Fibroblast of mammary gland (primary cell): ENCODE results near the gene EBF3.

Experiments used
- DNase-seq: peaks from one replicate; pipeline ENCODE4 v3.0.0-alpha.2; 2010; ENCODE audit warnings: low read depth
- H3K4me3 ChIP-seq: 2 replicates; pipeline ENCODE4 v1.5.1; 2011; ENCODE audit warnings: low read depth, mild to moderate bottlenecking, low read length, moderate library complexity; ENCODE audit not compliant: control insufficient read depth
- CTCF ChIP-seq: conservative IDR thresholded peaks from 2 replicates; pipeline ENCODE4 v1.5.1; 2011; ENCODE audit warnings: low read depth, low read length, inconsistent platforms; ENCODE audit not compliant: control insufficient read depth, insufficient read depth

The EBF3 gene

GRCh38 chr10:129936266-129936922, 27.7 kb downstream of the EBF3 start:
- TF ChIP-seq CTCF: no peak
- DNase-seq: no peak
- H3K4me3 ChIP-seq: no peak overlapping the region

GRCh38 chr10:129935867-129936152, 28.3 kb downstream of the EBF3 start:
- no peak for TF ChIP-seq CTCF
- no peak for DNase-seq
- no peak overlapping the region for H3K4me3 ChIP-seq

GRCh38 chr10:129935102-129935866, 28.8 kb downstream of the EBF3 start:
- no peak for TF ChIP-seq CTCF
- no peak for DNase-seq
- no peak overlapping the region for H3K4me3 ChIP-seq

- H3K4me3 ChIP-seq: no peak overlapping the region
- no peak for DNase-seq
- TF ChIP-seq CTCF: no peak
Measured at GRCh38 chr10:129934196-129934925, 29.7 kb downstream of the EBF3 start.

GRCh38 chr10:129933456-129934092, 30.5 kb downstream of the EBF3 start:
- TF ChIP-seq CTCF: no peak
- DNase-seq: no peak
- H3K4me3 ChIP-seq: no peak overlapping the region

- no peak for TF ChIP-seq CTCF
- no peak for DNase-seq
- H3K4me3 ChIP-seq: no peak overlapping the region
Measured at GRCh38 chr10:129932751-129933433, 31.2 kb downstream of the EBF3 start.
